B cell (primary cell): ENCODE results near the gene PLCG2. TPM values are rescaled to one million over a fixed set of nuclear protein-coding genes. Genes with fewer than 3 reads are reported as not detected.

ENCODE experiments used
- ATAC-seq: fragments of 200-7000 bp; cut with Tn5 transposase; one replicate; pipeline ENCODE4 v1.10.0; 2021; ENCODE audit warnings: low read depth, mild to moderate bottlenecking, moderate number of reproducible peaks, moderate library complexity
- CTCF ChIA-PET: fragments of 350-600 bp; sonication (Branson Sonifier 250); formaldehyde crosslinking; loops from one replicate; lab custom pipeline; 2021; ENCODE audit warnings: antibody characterized with exemption, inconsistent platforms; lab: Charles Lee
- POLR2A ChIA-PET: fragments of 350-600 bp; sonication (Branson Sonifier 250); formaldehyde crosslinking; loops from one replicate; lab custom pipeline; 2021; ENCODE audit warnings: antibody characterized with exemption; lab: Charles Lee
- DNase-seq: peaks from one replicate; pipeline ENCODE4 v3.0.0; 2013
- H2AFZ ChIP-seq: 2 replicates; pipeline ENCODE4 v1.6.1; 2012; ENCODE audit warnings: mild to moderate bottlenecking, low read depth, low read length; ENCODE audit not compliant: insufficient read depth, poor library complexity, severe bottlenecking
- H3K27ac ChIP-seq, 2 donors: 1 replicate in 1 of 2; 2 replicates in 1 of 2; pipeline ENCODE4 v1.5.1; 2012 to 2013; ENCODE audit warnings: low read length in 2 of 2, mild to moderate bottlenecking in 2 of 2, moderate library complexity in 1 of 2
- H3K27me3 ChIP-seq, 4 experiments: fragments of 200-600 bp in 1 of 4; sonication (generic) in 1 of 4; replicated peaks in 1 of 4; 1 replicate in 2 of 4; 2 replicates in 2 of 4; pipeline versions ENCODE4 v1.6.1 to v1.7.0; 2013 to 2016; ENCODE audit warnings: low read length in 3 of 4, mild to moderate bottlenecking in 2 of 4, mixed read lengths in 1 of 4, moderate library complexity in 1 of 4; ENCODE audit not compliant: insufficient read depth in 4 of 4, control insufficient read depth in 3 of 4; ENCODE audit errors: control extremely low read depth in 1 of 4
- H3K36me3 ChIP-seq, 2 experiments: replicated peaks in 1 of 2; 1 replicate in 1 of 2; 2 replicates in 1 of 2; pipeline versions ENCODE4 v1.6.1 to v1.7.1; 2013; ENCODE audit warnings: low read length in 1 of 2; ENCODE audit not compliant: insufficient read depth in 2 of 2, control insufficient read depth in 1 of 2; ENCODE audit errors: control extremely low read depth in 1 of 2, extremely low read depth in 1 of 2
- H3K4me1 ChIP-seq, 2 donors: fragments of 200-600 bp in 1 of 2; sonication (generic) in 1 of 2; 1 replicate in 1 of 2; 2 replicates in 1 of 2; pipeline versions ENCODE4 v1.5.1 to v1.6.1; 2013 to 2017; ENCODE audit warnings: low read length in 2 of 2; ENCODE audit not compliant: control insufficient read depth in 2 of 2, insufficient read depth in 2 of 2
- H3K4me2 ChIP-seq: replicated peaks from 2 replicates; pipeline ENCODE3; 2012; ENCODE audit warnings: mild to moderate bottlenecking, low read depth, low read length; ENCODE audit not compliant: poor library complexity, severe bottlenecking
- H3K4me3 ChIP-seq, 5 experiments: fragments of 200-600 bp in 1 of 5; sonication (generic) in 1 of 5; 1 replicate in 3 of 5; 2 replicates in 2 of 5; pipeline versions ENCODE4 v1.5.1 to v1.7.0; 2011 to 2016; ENCODE audit warnings: low read length in 4 of 5, mild to moderate bottlenecking in 4 of 5, low read depth in 2 of 5, control low read depth in 1 of 5, moderate library complexity in 1 of 5; ENCODE audit not compliant: insufficient read depth in 1 of 5; ENCODE audit errors: control extremely low read depth in 1 of 5, extremely low read depth in 1 of 5
- H3K79me2 ChIP-seq: fragments of 200-600 bp; sonication (generic); one replicate; pipeline ENCODE4 v1.6.0; 2016; ENCODE audit warnings: low read length; ENCODE audit not compliant: control insufficient read depth, insufficient read depth
- H3K9ac ChIP-seq: fragments of 200-600 bp; sonication (generic); 2 replicates; pipeline ENCODE4 v1.6.1; 2017; ENCODE audit warnings: mild to moderate bottlenecking, low read length, moderate library complexity
- H3K9me3 ChIP-seq, 3 donors: one replicate each; pipeline versions ENCODE4 v1.6.1 to v1.7.1; 2013; ENCODE audit warnings: low read length in 2 of 3; ENCODE audit not compliant: control insufficient read depth in 2 of 3, insufficient read depth in 1 of 3; ENCODE audit errors: control extremely low read depth in 1 of 3
- H4K20me1 ChIP-seq: 2 replicates; pipeline ENCODE4 v1.6.0; 2012; ENCODE audit warnings: mild to moderate bottlenecking, low read length; ENCODE audit not compliant: insufficient read depth, control insufficient read depth, poor library complexity, severe bottlenecking
- H3K27ac Mint-ChIP-seq: one replicate; pipeline ENCODE4 v1.8.0; 2021; ENCODE audit warnings: mixed read lengths
- H3K27me3 Mint-ChIP-seq: one replicate; pipeline ENCODE4 v1.8.0; 2021; ENCODE audit warnings: mixed read lengths
- H3K4me1 Mint-ChIP-seq: one replicate; pipeline ENCODE4 v1.8.0; 2021; ENCODE audit warnings: mixed read lengths
- H3K4me3 Mint-ChIP-seq: one replicate; pipeline ENCODE4 v1.8.0; 2021; ENCODE audit warnings: mixed read lengths
- H3K9me3 Mint-ChIP-seq: one replicate; pipeline ENCODE4 v1.8.0; 2022; ENCODE audit warnings: mixed read lengths; ENCODE audit not compliant: insufficient read depth
- EZH2 ChIP-seq: IDR thresholded peaks from 2 replicates; pipeline ENCODE4 v1.6.1; 2012; ENCODE audit warnings: borderline replicate concordance, low read depth, mild to moderate bottlenecking, moderate library complexity, low read length; ENCODE audit not compliant: insufficient read depth, poor library complexity, severe bottlenecking
- WGBS: methylation state at CpG from one replicate; pipeline ENCODE4 v1.1.5; 2013; ENCODE audit warnings: missing lambda C conversion rate; ENCODE audit not compliant: insufficient coverage; 5-methylcytosine and 5-hydroxymethylcytosine counted together
- intact Hi-C: fragments of 100-400 bp; cut with micrococcal nuclease; formaldehyde crosslinking; loops from one replicate; pipeline ENCODE4 v1.10.0; 2022
- polyA plus RNA-seq: library from polyadenylated mRNA; depleted of rRNA; stranded (reverse); fragments of >200 nt; gene quantifications from 2 replicates; pipeline ENCODE4 v1.2.3, GENCODE V29; 2012
- total RNA-seq, 2 donors: library from RNA; stranded (reverse); fragments of 120-200 nt in 1 of 2; gene quantifications; 1 replicate in 1 of 2; 2 replicates in 1 of 2; pipeline versions ENCODE4 v1.2.3 to v1.2.4, GENCODE V29; 2013 to 2022
- TF ChIP-seq, protein P1 (sequence below): fragments of 200-600 bp; IDR thresholded peaks from one replicate; pipeline ENCODE4 v1.8.0; 2022; ENCODE audit warnings: antibody characterized with exemption, mild to moderate bottlenecking

Gene PLCG2
- total and polyA plus RNA-seq, 2 donors (not counting 1 experiment from before 2014, with no cell fraction given), result 194 to 812 TPM

DNA sequence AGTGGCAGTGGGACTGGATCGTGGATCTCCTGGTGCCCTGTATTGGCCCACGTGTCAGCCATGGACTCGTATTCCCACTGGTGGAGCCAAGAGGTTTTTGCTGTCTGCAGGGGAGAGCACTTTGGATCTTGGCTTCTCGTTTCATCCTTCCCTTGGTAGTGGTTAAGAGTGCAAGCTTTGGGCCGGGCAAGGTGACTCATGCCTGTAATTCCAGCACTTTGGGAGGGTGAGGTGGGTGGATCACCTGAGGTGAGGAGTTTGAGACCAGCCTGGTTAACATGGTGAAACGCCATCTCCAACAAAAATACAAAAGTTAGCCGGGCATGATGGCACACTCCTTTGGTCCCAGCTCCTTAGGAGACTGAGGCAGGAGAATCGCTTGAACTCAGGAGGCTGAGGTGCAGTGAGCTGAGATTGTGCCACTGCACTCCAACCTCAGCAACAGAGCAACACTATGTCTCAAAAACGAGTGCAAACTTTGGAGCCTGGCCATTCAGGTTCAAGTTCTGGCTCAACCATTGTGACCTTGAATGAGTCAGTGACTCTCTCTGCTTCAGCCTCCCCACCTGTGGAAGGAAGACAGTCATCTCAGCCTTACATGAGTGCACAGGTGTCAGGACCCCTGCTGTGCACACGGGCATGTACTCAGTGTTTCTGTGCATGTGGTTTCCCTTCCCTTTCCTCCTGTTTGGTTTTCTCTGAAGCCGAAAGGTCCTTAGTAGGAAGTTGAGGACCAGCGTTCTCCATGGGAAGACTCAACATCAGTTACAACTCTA is 57.4 kb downstream of the PLCG2 start:
- TF ChIP-seq, protein P1, sequence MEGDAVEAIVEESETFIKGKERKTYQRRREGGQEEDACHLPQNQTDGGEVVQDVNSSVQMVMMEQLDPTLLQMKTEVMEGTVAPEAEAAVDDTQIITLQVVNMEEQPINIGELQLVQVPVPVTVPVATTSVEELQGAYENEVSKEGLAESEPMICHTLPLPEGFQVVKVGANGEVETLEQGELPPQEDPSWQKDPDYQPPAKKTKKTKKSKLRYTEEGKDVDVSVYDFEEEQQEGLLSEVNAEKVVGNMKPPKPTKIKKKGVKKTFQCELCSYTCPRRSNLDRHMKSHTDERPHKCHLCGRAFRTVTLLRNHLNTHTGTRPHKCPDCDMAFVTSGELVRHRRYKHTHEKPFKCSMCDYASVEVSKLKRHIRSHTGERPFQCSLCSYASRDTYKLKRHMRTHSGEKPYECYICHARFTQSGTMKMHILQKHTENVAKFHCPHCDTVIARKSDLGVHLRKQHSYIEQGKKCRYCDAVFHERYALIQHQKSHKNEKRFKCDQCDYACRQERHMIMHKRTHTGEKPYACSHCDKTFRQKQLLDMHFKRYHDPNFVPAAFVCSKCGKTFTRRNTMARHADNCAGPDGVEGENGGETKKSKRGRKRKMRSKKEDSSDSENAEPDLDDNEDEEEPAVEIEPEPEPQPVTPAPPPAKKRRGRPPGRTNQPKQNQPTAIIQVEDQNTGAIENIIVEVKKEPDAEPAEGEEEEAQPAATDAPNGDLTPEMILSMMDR, result no peak
- TF ChIP-seq EZH2, result no peak
- H4K20me1 ChIP-seq, result peaks cover 52% of the 10 kb centered on the region
- intact Hi-C loops, result loop anchor here (2.0 to 10.0 kb wide), 5 partner anchors 14 to 332 kb away; partner anchors contain the start of gene PLCG2
- POLR2A ChIA-PET, result interaction anchor here (0.6 to 3.1 kb wide), 4 partner anchors 12 to 23 kb away, joined by 3 to 10 read pairs (median 8); no protein-coding TSS in a partner anchor
- Mint-ChIP-seq H3K9me3 (no peaks in the 10 kb centered on the region), H3K4me3 (peak overlapping the region; percentile 86), H3K27ac (peak overlapping the region; percentile 97), H3K4me1 (peaks cover 86% of the 10 kb centered on the region), H3K27me3 (no peaks in the 10 kb centered on the region)
- H3K27ac ChIP-seq, result peak overlapping the region; percentile 79 to 91
- peaks cover 0 to 17% of the 10 kb centered on the region in 2 experiments for H3K36me3 ChIP-seq
- H3K9me3 ChIP-seq, result no peaks in the 10 kb centered on the region
- CTCF ChIA-PET, result interaction anchor here (0.6 to 2.1 kb wide), 8 partner anchors 13 to 121 kb away, joined by 3 to 6 read pairs (median 4); no protein-coding TSS in a partner anchor
- peak overlapping the region; percentile 1 for H3K9ac ChIP-seq
- DNase-seq (peak; percentile 83), ATAC-seq (peak; percentile 62)
- H3K4me2 ChIP-seq, result peak overlapping the region; percentile 64
- WGBS, result 44% methylated on average over 5 of the region's 12 CpGs
- H3K79me2 ChIP-seq, result peaks cover 97% of the 10 kb centered on the region
- H2AFZ ChIP-seq, result no peak overlapping the region
- peaks cover 90 to 98% of the 10 kb centered on the region in 2 donors for H3K4me1 ChIP-seq
- H3K4me3 ChIP-seq, result peak overlapping the region in 2 of 5 experiments; percentile 2 to 20
- no peaks in the 10 kb centered on the region for H3K27me3 ChIP-seq
